Measurements from ENCODE around the gene SPATA2L.
A peak's percentile ranks its signal among the peaks of the same experiment; 100 is the strongest.
"Not testable (repeated sequence)": the region's sequence is repeated elsewhere in the genome, so short reads cannot be mapped to it uniquely, and the experiment has no call there.

Gene SPATA2L

GRCh38 chr16:89707695-89708094, 6.2 kb upstream of the SPATA2L start:
- no peak for DNase-seq (ENCODE audit: low read depth)

- DNase-seq (ENCODE audit: low read depth), result no peak
These were observed 5.2 kb upstream of the SPATA2L start for GRCh38 chr16:89706518-89707260.

DNA sequence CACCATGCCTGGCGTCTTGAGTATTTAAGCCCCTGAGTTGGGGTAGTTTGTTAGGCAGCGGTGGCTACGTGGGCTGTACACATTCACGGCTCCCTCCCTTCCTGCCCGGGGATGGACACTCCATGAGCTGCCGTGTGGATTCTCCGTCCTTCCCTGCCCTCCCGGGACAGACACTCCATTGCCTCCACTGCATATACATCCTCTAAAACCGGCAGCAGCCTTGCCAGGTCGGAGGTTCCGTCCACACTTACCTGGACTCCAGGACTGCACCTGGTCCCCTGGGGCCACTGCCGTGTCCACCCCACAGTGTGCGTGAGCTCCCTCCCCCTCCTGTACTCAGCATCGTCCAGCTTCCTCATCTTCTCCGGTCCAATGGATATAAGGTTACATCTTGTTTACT, 3.5 kb upstream of the SPATA2L start:
- DNase-seq (ENCODE audit: low read depth), result no peak

- no peak for DNase-seq (ENCODE audit: low read depth)
These were observed 2.8 kb upstream of the SPATA2L start for GRCh38 chr16:89704281-89704680.

DNA sequence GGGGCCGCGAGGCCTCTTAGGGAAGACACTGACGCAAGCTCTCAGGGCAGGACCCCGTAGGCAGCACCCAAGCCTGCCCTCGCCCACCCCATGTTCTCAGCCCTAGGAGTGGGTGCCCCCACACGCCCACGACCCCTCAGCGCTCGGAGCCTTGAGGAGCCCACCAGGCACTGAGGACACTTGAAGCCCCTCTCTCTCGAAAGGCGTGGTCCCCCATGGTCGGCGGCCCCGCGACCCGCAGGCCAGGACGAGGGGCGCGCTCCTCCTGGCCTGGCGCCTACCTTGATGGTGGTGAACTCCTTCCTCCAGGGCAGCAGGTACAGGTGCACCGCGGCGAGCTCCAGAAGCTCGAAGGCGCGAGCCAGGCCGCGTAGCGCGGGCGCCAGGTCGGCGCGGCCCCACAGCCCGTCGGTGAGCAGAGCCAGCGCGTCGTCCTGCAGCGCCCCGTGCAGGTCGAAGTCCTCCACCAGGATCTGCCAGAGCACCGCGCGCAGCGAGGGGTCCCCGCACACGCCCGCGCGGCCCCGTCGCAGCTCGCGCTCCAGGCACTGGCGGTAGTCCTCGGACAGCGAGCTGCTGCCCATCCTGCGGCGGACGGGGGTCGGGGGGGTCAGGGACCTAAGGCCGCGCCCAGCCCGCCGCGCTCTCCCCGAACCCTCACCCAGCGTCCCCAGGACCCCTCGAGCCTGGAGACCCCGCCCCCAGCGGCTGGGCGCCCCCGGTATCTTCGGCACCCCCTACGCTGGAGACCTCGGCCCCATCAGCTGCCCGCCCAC, 668 bp downstream of the SPATA2L start:
- no peak for DNase-seq (ENCODE audit: low read depth)

DNA sequence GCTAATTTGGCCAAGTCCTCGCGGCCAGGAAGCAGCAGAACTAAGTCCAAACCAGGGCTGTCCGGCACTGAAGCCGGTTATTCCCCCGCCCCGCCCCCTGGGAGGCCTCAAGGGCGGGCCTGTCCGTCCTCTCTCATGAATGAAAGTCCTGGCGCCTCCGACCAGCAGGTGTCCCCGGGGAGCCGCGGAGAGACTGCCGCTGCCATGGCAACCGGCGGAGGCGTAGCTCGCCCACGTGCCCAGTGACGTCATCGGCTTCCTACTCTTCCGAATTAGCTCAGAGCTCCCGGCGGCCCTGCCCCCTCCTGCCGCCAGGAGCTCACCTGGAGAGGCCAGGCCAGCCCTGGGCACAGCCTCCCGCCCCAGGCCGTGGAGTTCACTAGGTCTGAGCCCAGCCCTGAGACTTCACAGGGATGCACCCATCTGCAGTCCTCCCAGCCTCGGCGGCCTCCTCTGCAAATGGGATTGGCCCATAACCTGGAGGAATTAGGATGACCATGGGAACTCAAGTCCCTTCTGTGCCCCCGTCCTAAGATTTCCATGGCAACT, 1.3 kb downstream of the SPATA2L start:
- peak; percentile 96 for DNase-seq (ENCODE audit: low read depth)

GRCh38 chr16:89699629-89700099, 1.8 kb downstream of the SPATA2L start:
- DNase-seq (ENCODE audit: low read depth), result not testable (repeated sequence)

DNA sequence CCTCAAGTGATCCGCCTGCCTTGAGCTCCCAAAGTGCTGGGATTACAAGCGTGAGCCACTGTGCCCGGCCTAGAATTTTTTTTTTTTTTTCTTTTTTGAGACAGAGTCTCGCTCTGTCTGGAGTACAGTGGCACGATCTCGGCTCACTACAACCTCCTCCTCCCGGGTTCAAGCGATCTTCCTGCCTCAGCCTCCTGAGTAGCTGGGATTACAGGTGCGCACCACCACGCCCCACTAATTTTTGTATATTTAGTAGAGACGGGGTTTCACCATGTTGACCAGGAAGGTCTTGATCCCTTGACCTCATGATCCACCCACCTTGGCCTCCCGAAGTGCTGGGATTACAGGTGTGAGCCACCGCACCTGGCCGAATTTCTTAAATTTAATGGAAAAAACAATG, 2.8 kb downstream of the SPATA2L start:
- not testable (repeated sequence) for DNase-seq (ENCODE audit: low read depth)

DNA sequence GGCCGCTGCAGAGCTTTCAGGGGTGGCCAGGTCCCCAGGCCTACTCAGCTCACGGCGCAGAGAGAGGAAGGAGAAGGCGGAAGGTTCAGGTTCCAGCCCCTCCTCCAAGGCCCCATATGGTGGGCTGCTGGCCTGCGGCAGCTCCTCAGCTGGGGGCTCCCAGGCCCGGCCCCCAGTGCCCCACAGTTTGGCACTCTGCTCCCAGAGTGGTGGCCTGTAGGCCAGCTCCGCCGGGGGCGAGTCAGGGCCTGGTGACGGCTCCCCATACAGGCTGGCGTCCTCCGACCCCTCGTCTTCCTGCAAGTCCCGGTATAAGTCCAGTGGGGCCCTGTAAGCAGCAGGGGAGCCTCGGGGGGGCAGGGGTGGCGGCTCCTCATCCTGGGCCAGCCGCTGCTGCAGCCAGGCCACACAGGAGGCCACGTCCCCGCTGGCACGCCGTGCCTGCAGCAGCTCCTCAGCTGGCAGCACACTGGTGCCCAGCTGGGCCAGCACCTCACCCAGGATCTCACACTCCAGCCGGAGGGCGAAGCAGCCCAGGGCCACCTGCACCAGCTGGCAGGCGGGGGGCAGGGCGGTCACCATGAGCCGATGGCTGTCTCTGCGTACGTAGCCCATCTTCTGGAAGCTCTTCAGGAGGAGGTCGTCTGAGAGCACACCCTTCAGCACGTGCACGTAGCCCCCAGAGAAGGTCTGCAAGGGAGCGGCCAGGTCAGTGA, 3.7 kb downstream of the SPATA2L start:
- no peak for DNase-seq (ENCODE audit: low read depth)

GRCh38 chr16:89697161-89697615, 4.3 kb downstream of the SPATA2L start:
- no peak for DNase-seq (ENCODE audit: low read depth)

DNA sequence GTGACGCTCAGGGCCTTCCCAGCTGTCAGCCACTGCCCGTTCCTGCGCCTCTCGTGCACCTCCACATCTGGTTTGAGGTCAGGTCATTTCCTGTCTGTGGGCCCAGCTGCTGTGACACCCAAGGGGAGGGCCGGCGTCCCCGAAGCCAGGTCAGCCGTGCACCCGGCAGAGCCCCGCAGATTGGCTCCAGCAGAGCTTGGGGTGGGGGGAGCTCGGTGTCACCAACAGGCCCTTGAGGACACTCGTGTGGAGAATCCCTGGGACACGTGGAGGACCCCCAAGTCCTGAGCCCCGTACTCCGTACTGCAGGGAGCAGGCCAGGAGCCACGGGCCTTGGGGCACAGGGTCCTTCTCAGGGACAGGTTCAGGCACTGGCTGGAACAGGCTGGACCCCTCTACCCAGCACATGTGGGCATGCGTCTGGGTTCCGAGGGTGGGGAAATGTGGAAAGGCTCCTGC, 4.8 kb downstream of the SPATA2L start:
- no peak for DNase-seq (ENCODE audit: low read depth)

DNA sequence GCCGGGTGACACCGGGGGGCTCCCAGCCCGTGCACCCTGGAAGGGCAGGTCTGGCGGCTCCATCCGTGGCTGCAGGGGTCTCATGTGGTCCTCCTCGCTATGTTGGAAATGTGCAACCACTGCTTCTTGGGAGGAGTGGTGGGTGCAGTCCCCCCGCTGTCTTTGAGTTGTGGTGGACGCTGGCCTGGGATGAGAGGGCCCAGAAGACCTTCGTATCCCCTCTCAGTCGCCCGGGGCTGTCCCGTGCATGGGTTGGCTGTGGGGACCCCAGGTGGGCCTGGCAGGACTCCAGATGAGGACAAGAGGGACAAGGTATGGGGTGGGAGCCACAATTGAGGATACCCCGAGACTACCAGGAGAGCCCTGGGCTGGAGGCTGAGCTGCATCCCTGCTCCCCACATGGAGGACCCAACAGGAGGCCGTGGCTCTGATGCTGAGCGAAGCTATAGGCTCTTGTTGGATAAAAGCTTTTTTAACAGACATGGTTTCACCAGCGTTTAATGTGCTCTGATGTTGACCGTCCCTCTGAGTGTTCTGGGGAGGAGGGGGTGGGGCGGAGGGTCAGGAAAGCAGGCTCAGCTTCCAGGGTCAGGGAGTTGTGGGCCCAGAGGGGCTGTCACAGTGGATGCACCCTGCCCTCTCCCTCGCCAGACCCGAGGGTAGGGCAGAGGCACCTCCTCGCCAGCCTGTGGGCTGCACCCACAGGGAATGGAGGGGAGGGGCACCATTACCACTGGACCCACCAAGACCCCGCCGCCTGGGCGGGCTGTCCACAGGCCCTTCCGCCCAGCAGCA, 5.4 kb downstream of the SPATA2L start:
- no peak for DNase-seq (ENCODE audit: low read depth)

- no peak for DNase-seq (ENCODE audit: low read depth)
These were observed 6.2 kb downstream of the SPATA2L start for GRCh38 chr16:89695086-89695874.

- not testable (repeated sequence) for DNase-seq (ENCODE audit: low read depth)
These were observed 6.8 kb downstream of the SPATA2L start for GRCh38 chr16:89694784-89695085.

DNA sequence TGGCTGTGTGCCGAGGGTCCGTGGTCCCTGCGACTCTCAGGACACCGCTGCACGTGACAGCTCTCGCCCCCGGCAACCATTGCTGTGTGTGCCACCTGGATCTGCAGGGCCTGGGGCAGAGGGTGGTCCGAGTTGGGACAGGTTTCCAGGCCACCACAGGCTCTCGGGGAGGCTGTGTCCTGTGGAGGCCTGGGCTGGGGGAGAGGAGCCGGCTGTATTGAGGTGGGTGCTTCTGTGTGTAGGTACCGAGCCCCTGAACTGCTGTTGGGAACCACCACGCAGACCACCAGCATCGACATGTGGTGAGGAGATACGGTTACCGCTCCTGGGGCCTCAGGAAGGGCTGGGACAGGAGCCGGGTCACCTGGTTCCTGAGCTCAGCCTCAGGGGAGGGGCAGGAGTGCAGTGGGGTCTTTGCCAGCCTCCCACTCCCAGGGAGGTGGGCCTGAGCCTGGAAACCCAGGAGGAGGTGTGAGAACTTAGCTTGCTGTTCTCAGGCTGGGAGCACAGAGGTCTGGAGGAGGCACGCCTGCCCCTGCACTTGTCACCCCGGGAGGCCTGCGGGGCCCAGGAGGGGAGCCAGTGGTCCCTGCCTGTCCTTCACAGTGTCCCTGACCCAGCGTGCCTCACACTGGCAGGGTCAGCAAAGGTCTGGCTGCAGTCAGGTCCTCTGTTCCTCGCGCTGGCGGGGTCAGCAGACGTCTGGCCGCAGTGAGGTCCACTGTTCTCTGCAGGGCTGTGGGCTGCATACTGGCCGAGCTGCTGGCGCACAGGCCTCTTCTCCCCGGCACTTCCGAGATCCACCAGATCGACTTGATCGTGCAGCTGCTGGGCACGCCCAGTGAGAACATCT, 7.3 kb downstream of the SPATA2L start:
- no peak for DNase-seq (ENCODE audit: low read depth)

DNA sequence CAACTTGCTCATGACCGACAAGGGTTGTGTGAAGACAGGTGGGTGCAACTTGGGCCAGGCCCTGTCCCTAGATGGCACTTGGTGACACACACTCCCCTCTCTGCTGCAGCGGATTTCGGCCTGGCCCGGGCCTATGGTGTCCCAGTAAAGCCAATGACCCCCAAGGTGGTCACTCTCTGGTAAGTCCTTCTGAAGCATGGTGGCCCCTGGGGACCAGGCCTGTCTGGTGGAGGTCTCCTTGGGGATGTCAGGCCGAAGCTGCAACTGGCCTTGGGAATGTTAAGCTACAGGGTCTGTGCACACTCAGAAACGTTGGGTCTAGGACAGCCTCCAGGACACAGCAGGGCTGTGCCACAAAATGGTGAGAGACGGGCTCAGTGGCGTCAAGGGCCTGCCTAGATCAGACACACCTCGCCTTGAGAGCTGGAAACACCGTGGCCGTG, 8.2 kb downstream of the SPATA2L start:
- DNase-seq (ENCODE audit: low read depth), result no peak

DNA sequence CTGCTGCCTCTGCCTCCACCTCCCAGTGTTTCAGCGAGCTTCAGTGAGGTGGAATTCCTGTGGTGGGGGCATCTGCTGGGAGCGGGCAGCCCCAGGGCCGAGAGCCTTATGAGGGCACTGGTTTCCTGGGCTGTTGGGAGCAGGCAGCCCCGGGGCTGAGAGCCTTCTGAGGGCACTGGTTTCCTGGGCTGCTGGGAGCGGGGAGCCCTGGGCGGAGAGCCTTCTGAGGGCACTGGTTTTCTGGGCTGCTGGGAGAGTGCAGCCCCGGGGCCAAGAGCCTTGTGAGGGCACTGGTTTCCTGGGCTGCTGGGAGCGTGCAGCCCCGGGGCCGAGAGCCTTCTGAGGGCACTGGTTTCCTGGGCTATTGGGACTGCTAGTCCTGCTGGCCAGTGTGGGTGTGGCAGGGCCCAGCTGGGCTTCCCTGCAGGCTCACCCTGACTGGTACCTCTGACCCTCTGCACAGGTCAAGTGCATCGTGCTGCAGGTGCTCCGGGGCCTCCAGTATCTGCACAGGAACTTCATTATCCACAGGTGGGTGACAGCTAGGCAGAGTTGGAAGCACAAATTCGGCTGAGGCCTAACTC, 9.4 kb downstream of the SPATA2L start:
- no peak for DNase-seq (ENCODE audit: low read depth)

DNA sequence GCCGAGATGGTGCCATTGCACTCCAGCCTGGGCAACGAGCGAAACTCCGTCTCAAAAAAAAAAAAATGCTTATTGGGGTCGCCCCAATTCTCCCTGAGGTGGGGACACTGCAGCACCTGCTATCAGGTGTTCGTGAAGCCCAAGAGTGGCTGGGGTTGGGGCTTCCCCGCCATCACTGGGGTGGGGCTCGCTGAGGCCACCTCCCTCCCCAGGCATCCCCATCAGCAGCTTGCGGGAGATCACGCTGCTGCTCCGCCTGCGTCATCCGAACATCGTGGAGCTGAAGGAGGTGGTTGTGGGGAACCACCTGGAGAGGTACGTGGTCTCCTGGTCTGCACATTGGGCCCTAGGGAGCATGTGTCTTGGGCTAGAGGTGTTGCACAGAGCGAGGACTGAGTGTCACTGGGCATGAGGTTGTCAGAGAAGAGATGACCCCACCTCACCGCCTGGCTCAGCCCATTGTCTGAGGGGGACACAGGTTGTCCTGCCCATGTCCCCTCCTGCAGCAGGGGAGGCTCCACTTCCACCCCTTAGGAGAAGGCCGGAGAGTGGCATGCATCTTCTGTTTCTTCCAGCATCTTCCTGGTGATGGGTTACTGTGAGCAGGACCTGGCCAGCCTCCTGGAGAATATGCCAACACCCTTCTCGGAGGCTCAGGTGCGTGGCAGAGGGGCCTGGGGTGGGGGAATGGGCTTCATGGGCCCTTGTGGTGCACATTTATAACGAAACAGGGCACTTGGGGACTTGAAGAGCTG, 10.1 kb downstream of the SPATA2L start:
- no peak for DNase-seq (ENCODE audit: low read depth)

All from stimulated activated CD8-positive, alpha-beta memory T cell treated with anti-CD3 and anti-CD28 coated beads, Interleukin-4, amount 100 ng/mL, for 24 hours (primary cell).